GM23338 (cell line): ENCODE measurements around the gene UTP11. TPM values are rescaled to one million over a fixed set of nuclear protein-coding genes. Genes with fewer than 3 reads are reported as not detected.

Source experiments
- ATAC-seq: fragments of 200-7000 bp; cut with Tn5 transposase; 3 replicates; pipeline ENCODE4 v1.9.1; 2020
- DNase-seq: peaks from one replicate; pipeline ENCODE4 v3.0.0-alpha.2; 2015; ENCODE audit warnings: low spot score
- H2AFZ ChIP-seq: fragments of 200-600 bp; sonication (generic); 2 replicates; pipeline ENCODE4 v1.8.0; 2016; ENCODE audit warnings: antibody characterized with exemption, mild to moderate bottlenecking, moderate library complexity
- H3F3A ChIP-seq: fragments of 200-600 bp; sonication (generic); replicated peaks from 2 replicates; pipeline ENCODE4 v1.8.0; 2017; ENCODE audit warnings: antibody characterized with exemption, mixed run types, low read depth
- H3K27ac ChIP-seq: fragments of 200-600 bp; sonication (generic); 2 replicates; pipeline ENCODE4 v1.6.1; 2016; ENCODE audit warnings: low read depth
- H3K27me3 ChIP-seq: fragments of 200-600 bp; sonication (generic); 2 replicates; pipeline ENCODE4 v1.8.0; 2016; ENCODE audit warnings: mild to moderate bottlenecking, mixed run types, moderate library complexity; ENCODE audit not compliant: insufficient read depth
- H3K36me3 ChIP-seq: fragments of 200-600 bp; sonication (generic); 2 replicates; pipeline ENCODE4 v1.8.0; 2016; ENCODE audit warnings: mild to moderate bottlenecking; ENCODE audit not compliant: insufficient read depth
- H3K4me1 ChIP-seq: fragments of 200-600 bp; sonication (generic); 2 replicates; pipeline ENCODE4 v1.8.0; 2016; ENCODE audit warnings: mild to moderate bottlenecking, moderate library complexity; ENCODE audit not compliant: insufficient read depth
- H3K4me2 ChIP-seq: fragments of 200-600 bp; sonication (generic); 2 replicates; pipeline ENCODE4 v1.7.1; 2017; ENCODE audit warnings: mixed run types
- H3K4me3 ChIP-seq: fragments of 200-600 bp; sonication (generic); 2 replicates; pipeline ENCODE4 v1.6.1; 2016; ENCODE audit warnings: mixed run types
- H3K79me2 ChIP-seq: fragments of 200-600 bp; sonication (generic); replicated peaks from 2 replicates; pipeline ENCODE4 v1.8.0; 2017; ENCODE audit warnings: mild to moderate bottlenecking; ENCODE audit not compliant: insufficient read depth
- H3K9me2 ChIP-seq: fragments of 200-600 bp; sonication (generic); 2 replicates; pipeline ENCODE4 v1.8.0; 2017; ENCODE audit not compliant: insufficient read depth
- H4K20me1 ChIP-seq: fragments of 200-600 bp; sonication (generic); replicated peaks from 2 replicates; pipeline ENCODE4 v1.8.0; 2017; ENCODE audit warnings: mild to moderate bottlenecking; ENCODE audit not compliant: insufficient read depth
- H3K27ac Mint-ChIP-seq: 2 replicates; pipeline ENCODE4 v1.8.0; 2020; ENCODE audit warnings: inconsistent platforms, mild to moderate bottlenecking, moderate library complexity, mixed read lengths
- H3K27me3 Mint-ChIP-seq: 3 replicates; pipeline ENCODE4 v1.8.0; 2022; ENCODE audit warnings: low read depth, mild to moderate bottlenecking, moderate library complexity, mixed read lengths, inconsistent platforms; ENCODE audit not compliant: insufficient read depth, poor library complexity
- H3K36me3 Mint-ChIP-seq: 3 replicates; pipeline ENCODE4 v1.8.0; 2021; ENCODE audit warnings: low read depth, mild to moderate bottlenecking, inconsistent platforms, moderate library complexity, mixed read lengths
- H3K4me1 Mint-ChIP-seq: 3 replicates; pipeline ENCODE4 v1.8.0; 2020; ENCODE audit warnings: mild to moderate bottlenecking, inconsistent platforms, mixed read lengths
- H3K4me3 Mint-ChIP-seq: 3 replicates; pipeline ENCODE4 v1.8.0; 2021; ENCODE audit warnings: moderate library complexity, mild to moderate bottlenecking, inconsistent platforms, mixed read lengths
- H3K9me3 Mint-ChIP-seq: 3 replicates; pipeline ENCODE4 v1.8.0; 2020; ENCODE audit warnings: moderate library complexity, mild to moderate bottlenecking, inconsistent platforms, mixed read lengths
- CREB1 ChIP-seq: fragments of 250-450 bp; sonication (Bioruptor Pico); IDR thresholded peaks from 2 replicates; pipeline ENCODE4 v1.5.0; 2020; ENCODE audit warnings: low read depth, mild to moderate bottlenecking, moderate library complexity
- CTCF ChIP-seq, 2 experiments: fragments of 200-600 bp in 1 of 2; sonication (generic) in 1 of 2; conservative IDR thresholded peaks; 2 replicates each; pipeline versions ENCODE4 v1.5.1 to v1.6.1; 2016 to 2017; ENCODE audit warnings: antibody characterized with exemption in 2 of 2, low read depth in 2 of 2, mild to moderate bottlenecking in 2 of 2, moderate library complexity in 1 of 2
- ETS1 ChIP-seq: IDR thresholded peaks from 2 replicates; pipeline ENCODE4 v1.6.1; 2016; ENCODE audit warnings: antibody characterized with exemption
- EZH2 ChIP-seq: fragments of 200-600 bp; sonication (generic); IDR thresholded peaks from one replicate; pipeline ENCODE4 v1.8.0; 2017; ENCODE audit warnings: antibody characterized with exemption, mild to moderate bottlenecking, low read depth; ENCODE audit not compliant: unreplicated experiment
- EZH2phosphoT487 ChIP-seq: fragments of 200-600 bp; sonication (generic); IDR thresholded peaks from one replicate; pipeline ENCODE4 v1.8.1; 2018; ENCODE audit warnings: antibody characterized with exemption; ENCODE audit not compliant: unreplicated experiment
- JUNB ChIP-seq: IDR thresholded peaks from one replicate; pipeline ENCODE4 v1.6.1; 2016; ENCODE audit warnings: antibody characterized with exemption; ENCODE audit not compliant: unreplicated experiment
- NANOG ChIP-seq: IDR thresholded peaks from 2 replicates; pipeline ENCODE4 v1.6.1; 2016; ENCODE audit warnings: antibody characterized with exemption, borderline replicate concordance
- POLR2AphosphoS5 ChIP-seq: IDR thresholded peaks from 2 replicates; pipeline ENCODE4 v1.6.1; 2016; ENCODE audit warnings: antibody characterized with exemption, low read depth
- REST ChIP-seq: IDR thresholded peaks from one replicate; pipeline ENCODE4 v1.6.1; 2018; ENCODE audit warnings: antibody characterized with exemption; ENCODE audit not compliant: unreplicated experiment
- STAT1 ChIP-seq: IDR thresholded peaks from one replicate; pipeline ENCODE4 v1.6.1; 2016; ENCODE audit warnings: antibody characterized with exemption; ENCODE audit not compliant: unreplicated experiment
- ZNF114 ChIP-seq: fragments of 250-450 bp; sonication (Bioruptor Pico); IDR thresholded peaks from 2 replicates; pipeline ENCODE4 v1.5.0; 2020; ENCODE audit warnings: mild to moderate bottlenecking, moderate library complexity
- ZNF331 ChIP-seq: fragments of 250-450 bp; sonication (Bioruptor Pico); IDR thresholded peaks from 2 replicates; pipeline ENCODE4 v1.5.0; 2020; ENCODE audit warnings: low read depth, mild to moderate bottlenecking, moderate library complexity
- ZNF462 ChIP-seq: fragments of 250-450 bp; sonication (Bioruptor Pico); IDR thresholded peaks from 2 replicates; pipeline ENCODE4 v1.5.0; 2020; ENCODE audit warnings: mild to moderate bottlenecking, moderate library complexity
- polyA plus RNA-seq: library from polyadenylated mRNA; unstranded; fragments of >200 nt; fragmentation: Nextera tagmentation; extraction: Ambion mirVana; gene quantifications from 2 replicates; pipeline ENCODE4 v1.2.1, GENCODE V29; 2016
- total RNA-seq: library from RNA; depleted of rRNA; stranded (reverse); fragments of >200 nt; shearing (Covaris generic); gene quantifications from 2 replicates; pipeline ENCODE4 v1.2.3, GENCODE V29; 2014

The UTP11 gene
- total and polyA plus RNA-seq, 2 experiments from 2014 or later: 67.8 to 105 TPM

GRCh38 chr1:38053416-38054091 is 41.0 kb downstream of the UTP11 start:
- TF ChIP-seq POLR2AphosphoS5 (no peak), ZNF331 (CRISPR knock-in tag) (no peak), EZH2phosphoT487 (no peak), NANOG (no peak), CREB1 (CRISPR knock-in tag) (no peak), JUNB (no peak), ZNF114 (CRISPR knock-in tag) (no peak), ETS1 (no peak), EZH2 (no peak), REST (no peak), ZNF462 (CRISPR knock-in tag) (no peak), STAT1 (no peak), CTCF (conservative IDR thresholded peaks at IDR 0.05; ENCODE audit: low read depth in 2 of 2) (no peak)
- Mint-ChIP-seq H3K4me1 (peaks cover 47% of the 10 kb centered on the region), H3K27me3 (peaks cover 11% of the 10 kb centered on the region), H3K36me3 (0 out of 3 replicates have a peak, but pooled peaks cover 2% of the 10 kb centered on the region), H3K4me3 (no peak overlapping the region), H3K9me3 (no peaks in the 10 kb centered on the region), H3K27ac (no peak overlapping the region)
- Histone ChIP-seq H3K27ac (no peak overlapping the region), H3F3A (no peaks in the 10 kb centered on the region; the same call in 1 of the 2 replicates), H3K79me2 (no peaks in the 10 kb centered on the region; the same call in 1 of the 2 replicates), H3K4me2 (peak overlapping the region; percentile 33; the same call in 1 of the 2 replicates), H3K27me3 (peaks cover 11% of the 10 kb centered on the region), H3K9me2 (no peaks in the 10 kb centered on the region), H3K36me3 (no peaks in the 10 kb centered on the region), H4K20me1 (peaks cover 3% of the 10 kb centered on the region; the same call in 1 of the 2 replicates), H3K4me1 (peaks cover 16% of the 10 kb centered on the region), H2AFZ (no peak overlapping the region), H3K4me3 (no peak overlapping the region)
- DNase-seq: peak; percentile 41
- ATAC-seq: peak; percentile 58
